ENCODE measurements around the gene MAST4.

The MAST4 gene

GRCh38 chr5:67161767-67162166 lies 565.6 kb downstream of the MAST4 start:
- no peak for TF ChIP-seq CTCF (IDR thresholded peaks at IDR 0.05; ENCODE audit: low read depth, low read length, missing control alignments)
- DNase-seq = no peak
- Histone ChIP-seq H3K27ac (no peak overlapping the region), H3K4me3 (ENCODE audit: low read depth, low read length) (no peak overlapping the region), H3K27me3 (replicated peaks) (no peaks in the 10 kb centered on the region), H3K36me3 (replicated peaks) (peaks cover 19% of the 10 kb centered on the region)
- in situ Hi-C loops (cut with HindIII; ENCODE audit: low pct_ligation_motif_present, low sequenced_read_pairs) = no loop called here

DNA sequence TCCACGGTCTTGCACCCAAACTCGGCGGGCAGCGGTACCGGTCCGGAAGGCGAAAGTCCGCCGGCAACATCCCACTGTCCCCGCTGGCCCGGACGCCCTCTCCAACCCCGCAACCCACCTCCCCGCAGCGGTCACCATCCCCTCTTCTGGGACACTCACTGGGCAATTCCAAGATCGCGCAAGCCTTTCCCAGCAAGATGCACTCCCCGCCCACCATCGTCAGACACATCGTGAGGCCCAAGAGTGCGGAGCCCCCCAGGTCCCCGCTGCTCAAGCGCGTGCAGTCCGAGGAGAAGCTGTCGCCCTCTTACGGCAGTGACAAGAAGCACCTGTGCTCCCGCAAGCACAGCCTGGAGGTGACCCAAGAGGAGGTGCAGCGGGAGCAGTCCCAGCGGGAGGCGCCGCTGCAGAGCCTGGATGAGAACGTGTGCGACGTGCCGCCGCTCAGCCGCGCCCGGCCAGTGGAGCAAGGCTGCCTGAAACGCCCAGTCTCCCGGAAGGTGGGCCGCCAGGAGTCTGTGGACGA lies 567.1 kb downstream of the MAST4 start:
- no peaks in the 10 kb centered on the region for H3K27me3 ChIP-seq (replicated peaks)
- H3K4me3 ChIP-seq (ENCODE audit: low read depth, low read length) = no peak overlapping the region
- no peak for TF ChIP-seq CTCF (IDR thresholded peaks at IDR 0.05; ENCODE audit: low read depth, low read length, missing control alignments)
- H3K27ac ChIP-seq = no peak overlapping the region
- no peak for DNase-seq
- H3K36me3 ChIP-seq (replicated peaks) = peaks cover 19% of the 10 kb centered on the region
- in situ Hi-C loops (cut with HindIII; ENCODE audit: low pct_ligation_motif_present, low sequenced_read_pairs) = no loop called here

- Histone ChIP-seq H3K36me3 (replicated peaks) (peaks cover 19% of the 10 kb centered on the region), H3K27me3 (replicated peaks) (no peaks in the 10 kb centered on the region), H3K4me3 (ENCODE audit: low read depth, low read length) (no peak overlapping the region), H3K27ac (no peak overlapping the region)
- no peak for TF ChIP-seq CTCF (IDR thresholded peaks at IDR 0.05; ENCODE audit: low read depth, low read length, missing control alignments)
- DNase-seq = no peak
- in situ Hi-C loops (cut with HindIII; ENCODE audit: low pct_ligation_motif_present, low sequenced_read_pairs) = no loop called here
These were observed 567.8 kb downstream of the MAST4 start for GRCh38 chr5:67163863-67164595.

DNA sequence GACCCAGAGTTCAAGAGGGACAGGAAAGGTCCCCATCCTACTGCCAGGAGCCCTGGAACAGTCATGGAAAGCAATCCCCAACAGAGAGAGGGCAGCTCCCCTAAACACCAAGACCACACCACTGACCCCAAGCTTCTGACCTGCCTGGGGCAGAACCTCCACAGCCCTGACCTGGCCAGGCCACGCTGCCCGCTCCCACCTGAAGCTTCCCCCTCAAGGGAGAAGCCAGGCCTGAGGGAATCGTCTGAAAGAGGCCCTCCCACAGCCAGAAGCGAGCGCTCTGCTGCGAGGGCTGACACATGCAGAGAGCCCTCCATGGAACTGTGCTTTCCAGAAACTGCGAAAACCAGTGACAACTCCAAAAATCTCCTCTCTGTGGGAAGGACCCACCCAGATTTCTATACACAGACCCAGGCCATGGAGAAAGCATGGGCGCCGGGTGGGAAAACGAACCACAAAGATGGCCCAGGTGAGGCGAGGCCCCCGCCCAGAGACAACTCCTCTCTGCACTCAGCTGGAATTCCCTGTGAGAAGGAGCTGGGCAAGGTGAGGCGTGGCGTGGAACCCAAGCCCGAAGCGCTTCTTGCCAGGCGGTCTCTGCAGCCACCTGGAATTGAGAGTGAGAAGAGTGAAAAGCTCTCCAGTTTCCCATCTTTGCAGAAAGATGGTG lies 568.8 kb downstream of the MAST4 start:
- H3K27me3 ChIP-seq (replicated peaks) = no peaks in the 10 kb centered on the region
- in situ Hi-C loops (cut with HindIII; ENCODE audit: low pct_ligation_motif_present, low sequenced_read_pairs) = no loop called here
- TF ChIP-seq CTCF (IDR thresholded peaks at IDR 0.05; ENCODE audit: low read depth, low read length, missing control alignments) = no peak
- H3K36me3 ChIP-seq (replicated peaks) = peaks cover 19% of the 10 kb centered on the region
- H3K27ac ChIP-seq = no peak overlapping the region
- DNase-seq = no peak
- H3K4me3 ChIP-seq (ENCODE audit: low read depth, low read length) = no peak overlapping the region

- in situ Hi-C loops (cut with HindIII; ENCODE audit: low pct_ligation_motif_present, low sequenced_read_pairs) = no loop called here
- no peak overlapping the region for H3K27ac ChIP-seq
- peak; percentile 88 for TF ChIP-seq CTCF (IDR thresholded peaks at IDR 0.05; ENCODE audit: low read depth, low read length, missing control alignments)
- peaks cover 19% of the 10 kb centered on the region for H3K36me3 ChIP-seq (replicated peaks)
- peak; percentile 73 for DNase-seq
- peak overlapping the region; percentile 26 for H3K4me3 ChIP-seq (ENCODE audit: low read depth, low read length)
- H3K27me3 ChIP-seq (replicated peaks) = no peaks in the 10 kb centered on the region
These were observed 569.6 kb downstream of the MAST4 start for GRCh38 chr5:67165526-67166459.

Measured in brain microvascular endothelial cell (primary cell).